Thyroid gland (tissue), 4 donors: ENCODE measurements around the gene PRKG2.

ENCODE experiments used
- POLR2A ChIP-seq, 2 donors: fragments of 450-650 bp; IDR thresholded peaks; one replicate each; pipeline ENCODE4 v1.6.1; 2017; ENCODE audit warnings: antibody characterized with exemption in 2 of 2, mild to moderate bottlenecking in 2 of 2, moderate library complexity in 1 of 2
- TF ChIP-seq, protein P1 (sequence below), 6 experiments: fragments of 200-600 bp in 3 of 6; fragments of 450-650 bp in 3 of 6; sonication (generic) in 3 of 6; IDR thresholded peaks; one replicate each; pipeline ENCODE4 v1.5.1; 2016 to 2019; ENCODE audit warnings: antibody characterized with exemption in 6 of 6, mild to moderate bottlenecking in 2 of 6, inconsistent platforms in 1 of 6, moderate library complexity in 1 of 6

DNA sequence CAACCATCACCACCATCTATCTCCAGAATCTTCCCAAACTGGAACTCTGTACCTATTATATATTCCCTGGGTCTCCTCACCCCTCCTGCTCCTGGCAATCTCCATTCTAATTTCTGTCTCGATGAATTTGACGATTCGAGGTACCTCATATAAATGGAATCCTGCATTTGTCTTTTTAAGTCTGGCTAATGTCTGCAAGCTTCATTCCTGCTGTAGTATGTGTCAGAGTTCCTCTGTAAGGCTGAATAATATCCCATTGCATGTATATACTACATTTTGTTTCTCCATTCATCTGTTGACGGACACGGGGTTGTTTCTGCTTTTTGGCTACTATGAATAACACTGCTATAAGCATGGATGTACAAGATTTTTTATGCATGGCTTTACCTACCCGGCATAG lies 19.5 kb downstream of the PRKG2 start:
- TF ChIP-seq, protein P1, sequence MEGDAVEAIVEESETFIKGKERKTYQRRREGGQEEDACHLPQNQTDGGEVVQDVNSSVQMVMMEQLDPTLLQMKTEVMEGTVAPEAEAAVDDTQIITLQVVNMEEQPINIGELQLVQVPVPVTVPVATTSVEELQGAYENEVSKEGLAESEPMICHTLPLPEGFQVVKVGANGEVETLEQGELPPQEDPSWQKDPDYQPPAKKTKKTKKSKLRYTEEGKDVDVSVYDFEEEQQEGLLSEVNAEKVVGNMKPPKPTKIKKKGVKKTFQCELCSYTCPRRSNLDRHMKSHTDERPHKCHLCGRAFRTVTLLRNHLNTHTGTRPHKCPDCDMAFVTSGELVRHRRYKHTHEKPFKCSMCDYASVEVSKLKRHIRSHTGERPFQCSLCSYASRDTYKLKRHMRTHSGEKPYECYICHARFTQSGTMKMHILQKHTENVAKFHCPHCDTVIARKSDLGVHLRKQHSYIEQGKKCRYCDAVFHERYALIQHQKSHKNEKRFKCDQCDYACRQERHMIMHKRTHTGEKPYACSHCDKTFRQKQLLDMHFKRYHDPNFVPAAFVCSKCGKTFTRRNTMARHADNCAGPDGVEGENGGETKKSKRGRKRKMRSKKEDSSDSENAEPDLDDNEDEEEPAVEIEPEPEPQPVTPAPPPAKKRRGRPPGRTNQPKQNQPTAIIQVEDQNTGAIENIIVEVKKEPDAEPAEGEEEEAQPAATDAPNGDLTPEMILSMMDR (IDR thresholded peaks at IDR 0.05), result no peak
- no peak for TF ChIP-seq POLR2A (IDR thresholded peaks at IDR 0.05)
